ENCODE results near the gene KRT80.
"Not testable (repeated sequence)": the region's sequence is repeated elsewhere in the genome, so short reads cannot be mapped to it uniquely, and the experiment has no call there.

Gene KRT80

DNA sequence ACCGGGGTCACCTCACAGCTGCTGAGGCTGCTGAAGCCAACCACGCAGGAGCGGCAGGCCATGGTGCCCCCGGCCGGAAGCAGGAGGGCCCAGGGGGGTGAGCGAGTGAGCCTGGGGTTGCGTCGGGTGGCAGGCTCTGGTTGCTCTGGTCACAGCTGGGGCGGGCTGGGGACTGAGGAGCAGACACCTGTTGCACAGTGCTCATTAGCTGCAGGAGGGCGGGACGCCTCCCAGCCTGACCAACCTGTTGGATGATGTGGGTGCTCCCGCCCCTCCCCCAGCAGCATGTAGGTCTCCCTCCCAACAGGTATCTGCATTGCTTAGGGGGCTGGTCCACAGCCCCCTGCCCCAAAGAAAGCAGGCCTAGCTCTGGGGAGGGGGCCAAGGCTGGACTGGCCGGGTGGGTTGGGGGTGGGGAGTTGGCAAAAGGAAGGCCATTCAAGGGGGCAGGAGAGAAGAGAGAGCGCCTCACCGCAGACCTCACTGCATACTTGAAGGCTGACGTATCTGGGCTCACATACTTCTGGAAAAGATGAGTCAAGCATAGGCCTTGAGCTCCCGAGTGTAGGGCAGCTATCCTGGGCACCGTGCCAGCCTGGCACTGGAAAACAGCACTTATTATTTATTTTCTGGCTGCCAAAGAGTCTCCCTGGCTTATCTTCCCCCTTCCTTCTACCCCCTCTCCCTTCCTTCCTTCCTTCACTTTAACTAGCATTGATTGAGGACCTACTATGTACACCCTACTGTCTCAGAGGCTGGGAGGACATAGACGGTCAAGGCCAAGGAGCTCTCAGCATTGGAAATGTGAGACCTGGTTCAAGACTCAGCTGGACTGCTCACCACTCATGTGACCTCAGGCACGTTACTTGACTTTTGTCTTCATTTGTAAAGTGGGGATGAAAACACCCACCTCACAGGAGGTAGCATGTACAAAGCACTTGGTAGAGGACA lies at the start of gene KRT80:
KRT80 (minus strand) TSS at position 174 of the 951 bp plus-strand sequence; CDS start at position 62, 112 bp downstream.
- DNase-seq = peak; percentile 10

- no peak for DNase-seq
Observed at GRCh38 chr12:52241205-52241842, 49.5 kb upstream of the KRT80 start.

DNA sequence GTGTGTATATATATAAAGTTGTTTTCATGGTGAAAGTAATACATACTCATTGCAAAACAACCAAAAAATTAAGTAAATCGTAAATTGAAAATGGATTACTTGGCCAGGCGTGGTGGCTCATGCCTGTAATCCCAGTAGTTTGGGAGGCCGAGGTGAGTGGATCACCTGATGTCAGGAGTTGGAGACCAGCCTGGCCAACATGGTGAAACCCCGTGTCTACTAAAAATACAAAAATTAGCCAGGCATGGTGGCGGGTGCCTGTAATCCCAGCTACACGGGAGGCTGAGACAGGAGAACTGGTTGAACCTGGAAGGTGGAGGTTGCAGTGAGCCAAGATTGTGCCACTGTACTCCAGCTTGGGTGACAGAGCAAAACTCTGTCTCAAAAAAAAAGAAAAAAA lies 48.4 kb upstream of the KRT80 start:
- not testable (repeated sequence) for DNase-seq

DNA sequence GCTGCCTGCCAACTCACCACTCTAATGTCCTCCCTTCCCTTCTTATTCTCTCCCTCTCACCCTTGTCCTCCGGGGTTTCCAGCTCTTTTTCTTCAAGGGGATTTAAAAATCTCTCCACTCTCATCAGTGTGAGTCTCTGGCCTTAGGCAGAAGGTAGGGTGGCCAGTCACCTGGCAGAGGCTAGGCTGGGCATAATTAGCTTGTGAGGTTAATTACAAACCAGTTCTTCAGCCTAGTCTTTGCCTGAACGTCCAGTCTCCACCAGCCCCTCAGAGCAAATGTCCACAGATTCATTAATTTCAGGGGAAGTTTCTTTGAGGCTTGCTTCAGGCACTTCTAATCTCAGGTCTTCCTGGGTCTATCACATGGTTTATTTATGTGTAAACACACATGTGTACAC lies 48.0 kb upstream of the KRT80 start:
- no peak for DNase-seq

- DNase-seq = no peak
Observed at GRCh38 chr12:52238916-52239646, 47.3 kb upstream of the KRT80 start.

DNA sequence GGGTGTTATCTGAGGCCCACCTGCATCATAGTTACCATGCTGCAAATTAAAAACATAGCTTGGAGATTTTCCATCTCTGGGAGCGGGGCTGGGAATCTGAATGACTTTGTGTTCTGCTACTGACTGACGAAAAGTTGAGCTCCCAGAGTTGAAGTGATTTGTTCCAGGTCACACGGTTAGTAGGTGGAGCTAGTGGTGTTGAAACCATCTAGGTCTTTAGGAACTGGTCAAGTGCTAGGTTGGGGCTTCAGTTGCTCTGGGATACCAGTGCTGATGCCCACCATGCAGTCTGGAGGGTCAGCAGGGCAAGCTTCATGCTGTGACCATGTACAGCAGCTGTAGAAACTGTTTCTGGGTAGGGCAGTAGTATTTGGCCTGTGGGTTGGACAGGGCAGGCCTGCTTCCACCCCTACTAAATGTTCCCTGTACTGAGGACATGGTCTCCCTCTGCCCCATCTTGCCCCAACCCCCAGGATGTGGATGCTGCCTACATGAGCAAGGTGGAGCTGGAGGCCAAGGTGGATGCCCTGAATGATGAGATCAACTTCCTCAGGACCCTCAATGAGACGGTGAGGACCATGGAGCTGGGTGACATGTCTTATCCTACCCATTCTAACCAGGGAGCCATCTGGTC lies 46.5 kb upstream of the KRT80 start:
- DNase-seq = no peak

- no peak for DNase-seq
Observed at GRCh38 chr12:52236386-52237050, 44.7 kb upstream of the KRT80 start.

GRCh38 chr12:52235822-52236361 lies 44.1 kb upstream of the KRT80 start:
- no peak for DNase-seq

DNA sequence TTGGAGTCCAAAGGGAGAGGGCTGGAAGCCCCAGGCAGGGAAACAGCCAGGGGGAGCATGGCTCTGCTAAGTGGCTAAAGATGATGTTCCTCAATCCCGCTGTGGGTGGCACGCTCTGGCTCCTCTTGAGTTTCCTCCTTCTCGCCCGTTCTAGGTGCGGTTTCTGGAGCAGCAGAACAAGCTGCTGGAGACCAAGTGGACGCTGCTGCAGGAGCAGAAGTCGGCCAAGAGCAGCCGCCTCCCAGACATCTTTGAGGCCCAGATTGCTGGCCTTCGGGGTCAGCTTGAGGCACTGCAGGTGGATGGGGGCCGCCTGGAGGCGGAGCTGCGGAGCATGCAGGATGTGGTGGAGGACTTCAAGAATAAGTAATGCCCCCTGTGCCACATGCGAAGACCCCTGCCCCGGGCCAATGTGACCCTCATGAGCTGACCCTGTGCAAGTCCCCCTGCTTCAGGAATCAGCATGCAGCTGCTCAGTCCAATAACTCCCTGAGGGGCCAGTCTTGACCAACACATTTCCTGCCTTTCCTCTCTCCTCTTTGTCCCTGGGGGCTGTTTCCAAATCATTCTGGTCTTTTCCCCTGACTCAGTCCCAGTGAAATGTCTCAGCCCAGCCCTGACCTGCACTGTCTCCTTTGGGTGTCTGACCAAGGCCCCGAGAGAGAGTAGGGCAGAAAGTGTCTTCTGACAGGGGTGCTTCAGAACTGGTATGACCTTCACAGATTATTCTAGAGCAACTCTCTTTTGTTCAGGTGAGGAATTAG lies 43.4 kb upstream of the KRT80 start:
- DNase-seq = no peak

DNA sequence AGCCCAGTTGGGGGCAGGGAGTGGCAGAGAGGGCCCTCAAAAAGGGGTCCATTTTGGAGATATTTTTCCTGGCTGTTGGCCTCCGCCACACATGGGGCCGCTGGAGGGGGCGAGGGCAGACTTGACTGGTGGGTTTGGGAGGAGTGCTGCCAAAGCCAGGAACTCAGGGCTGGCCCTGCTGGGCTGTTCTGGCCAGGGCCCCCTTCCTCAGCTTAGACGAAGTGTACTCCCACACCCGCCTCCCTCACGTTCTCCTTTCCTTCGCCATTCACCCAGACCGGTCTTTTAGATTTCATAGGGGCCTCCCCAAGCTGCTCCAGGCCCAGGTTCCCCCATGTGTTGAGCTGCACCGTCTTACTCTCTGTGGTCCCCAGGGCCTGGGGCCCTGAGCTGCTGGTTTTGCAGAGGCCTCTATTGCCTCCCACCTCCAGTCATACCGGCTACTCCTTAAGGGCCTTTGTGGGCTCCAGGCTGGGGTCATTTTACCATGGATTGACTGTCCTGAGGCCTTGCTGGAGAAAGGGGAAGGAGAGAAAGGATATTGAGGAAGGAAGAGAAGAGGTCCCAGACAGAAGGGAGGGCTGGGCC lies 42.5 kb upstream of the KRT80 start:
- DNase-seq = no peak

- DNase-seq = no peak
Observed at GRCh38 chr12:52233462-52234207, 41.8 kb upstream of the KRT80 start.

GRCh38 chr12:52232674-52233461 lies 41.1 kb upstream of the KRT80 start, which contains the start of gene KRT7:
Gene KRT7, plus strand, starts transcription at chr12:52233243. Its CDS starts 54 bp downstream, at chr12:52233297.
- DNase-seq = no peak

DNA sequence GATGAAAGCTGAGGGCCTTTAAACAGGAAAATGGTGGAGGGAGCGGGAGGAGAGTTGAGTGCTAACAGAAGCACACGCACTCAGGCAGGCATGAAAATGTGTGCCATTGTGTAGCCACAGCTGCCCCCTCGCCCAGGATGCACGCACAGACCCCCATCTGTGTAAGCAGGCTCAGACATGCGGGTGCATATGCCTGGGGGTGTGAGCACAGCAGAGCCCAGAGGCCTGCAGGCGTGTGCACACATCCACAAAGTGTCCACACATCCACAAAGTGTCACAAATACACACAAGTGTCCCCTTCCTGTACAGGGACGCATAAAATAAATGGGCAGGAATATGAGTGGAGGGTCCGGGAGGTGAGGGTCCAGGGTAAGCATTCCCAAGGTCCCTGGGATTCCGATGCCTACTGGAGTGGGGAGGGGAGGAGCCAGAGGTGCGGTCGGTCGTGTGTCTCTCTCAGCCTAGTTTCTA lies 40.4 kb upstream of the KRT80 start:
- DNase-seq = no peak

DNA sequence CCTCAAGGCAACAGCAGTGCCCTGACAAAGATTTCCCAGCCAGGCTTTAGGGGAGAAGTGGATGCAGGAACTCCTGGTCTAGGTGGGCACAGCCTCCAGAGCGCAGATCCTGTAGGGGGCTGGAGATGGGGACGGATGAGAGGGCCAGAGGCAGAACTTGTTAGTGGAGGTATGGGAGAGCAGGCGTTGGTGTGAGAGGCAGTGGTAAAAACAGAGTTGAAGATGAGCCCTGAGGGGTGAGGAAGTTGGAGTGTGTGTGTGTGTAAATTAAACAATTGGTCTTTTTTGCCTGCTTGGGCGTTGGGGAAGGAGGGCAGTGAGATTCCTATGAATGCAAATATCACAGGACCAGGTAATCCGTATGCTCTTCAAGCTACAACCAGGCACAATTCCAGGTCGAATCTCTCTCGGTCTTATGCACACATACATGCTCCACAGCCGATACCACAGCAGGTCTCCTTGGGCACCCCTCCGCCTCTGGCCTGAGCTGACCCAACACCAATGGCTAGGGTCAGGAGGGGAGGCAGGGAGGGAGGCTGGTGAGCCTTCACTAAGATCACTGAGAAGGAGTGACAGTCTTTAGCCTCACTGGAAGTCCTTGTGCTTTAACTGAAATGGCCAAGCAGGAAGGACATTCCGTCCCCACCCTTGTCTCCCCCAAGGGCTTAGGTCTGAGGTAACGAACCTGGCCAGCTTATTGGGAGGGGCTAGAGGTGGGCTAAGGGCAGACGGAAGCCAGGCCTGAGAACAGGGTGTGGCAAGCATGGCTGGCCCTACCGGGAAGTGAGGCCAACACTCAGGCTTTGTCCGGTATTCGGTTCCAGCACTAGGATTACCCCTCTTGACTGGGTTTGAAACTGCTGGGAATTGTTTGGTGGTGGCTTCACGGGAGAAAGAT lies 39.7 kb upstream of the KRT80 start:
- no peak for DNase-seq

DNA sequence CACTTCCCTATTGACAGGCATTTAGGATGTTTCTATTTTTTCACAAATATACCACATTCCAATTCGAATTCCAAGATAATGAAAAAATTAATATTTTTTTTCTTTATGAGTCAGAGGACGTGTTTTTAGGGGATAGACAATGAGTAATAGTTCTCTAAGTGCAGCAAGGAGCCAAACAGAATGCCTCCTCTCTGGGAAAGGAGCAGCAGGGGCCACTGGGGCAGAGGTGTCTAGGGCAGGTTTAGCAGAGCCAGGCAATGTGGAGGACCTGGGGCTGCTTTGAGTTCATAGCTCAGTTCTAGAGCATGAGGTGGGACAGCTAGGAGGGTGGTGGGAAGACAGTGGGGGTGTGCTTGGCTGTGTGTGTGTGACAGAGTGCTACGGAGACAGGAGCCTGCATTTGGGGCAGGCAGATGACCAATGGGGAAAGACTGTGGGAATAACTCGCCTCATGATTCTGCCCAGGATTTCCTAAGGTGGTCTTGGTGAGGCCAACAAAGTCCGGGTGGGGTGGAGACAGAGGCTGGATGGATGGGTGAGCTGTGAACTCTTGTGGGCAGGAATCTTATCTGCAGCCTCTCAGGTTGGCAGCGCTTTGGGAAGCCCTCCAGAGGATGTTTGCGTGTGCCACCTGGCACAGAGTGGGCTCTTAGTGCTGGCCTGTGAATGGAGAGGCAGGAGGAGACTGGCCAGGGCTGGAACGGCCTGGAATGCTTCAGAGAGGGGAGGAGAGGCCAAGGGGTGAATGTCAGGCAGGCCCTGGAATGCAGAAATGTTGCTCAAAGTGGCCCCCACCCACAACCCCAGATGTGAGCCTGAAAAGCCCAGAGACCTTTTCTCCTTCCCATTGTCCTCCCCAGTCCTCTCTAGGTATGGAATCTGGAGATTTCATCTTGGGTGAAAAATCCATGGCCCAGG lies 38.8 kb upstream of the KRT80 start:
- DNase-seq = no peak

GRCh38 chr12:52229836-52230343 lies 38.1 kb upstream of the KRT80 start:
- no peak for DNase-seq

- no peak for DNase-seq
Observed at GRCh38 chr12:52228931-52229330, 37.1 kb upstream of the KRT80 start.

Measured in activated CD4-positive, alpha-beta T cell treated with anti-CD3 and anti-CD28 coated beads, Interleukin-2, amount 50 U/mL, for 1 hour (primary cell).